Right cardiac atrium (tissue), 5 donors: ENCODE data around the gene SYCP3. TPM values are rescaled to one million over a fixed set of nuclear protein-coding genes. Genes with fewer than 3 reads are reported as not detected.

Source experiments
- ATAC-seq, 2 donors: fragments of 200-7000 bp; cut with Tn5 transposase; one replicate each; pipeline versions ENCODE4 v1.8.0 to v1.9.1; 2020; ENCODE audit warnings: moderate library complexity in 2 of 2, mild to moderate bottlenecking in 1 of 2
- DNase-seq, 3 donors: peaks; one replicate each; pipeline ENCODE4 v3.0.0-alpha.2; 2020
- H3K27ac ChIP-seq: one replicate; pipeline ENCODE4 v1.5.1; 2013; ENCODE audit warnings: mild to moderate bottlenecking, low read length, control low read depth, moderate library complexity
- H3K27me3 ChIP-seq: one replicate; pipeline ENCODE4 v1.6.1; 2013; ENCODE audit not compliant: control insufficient read depth, insufficient read depth
- H3K4me1 ChIP-seq: one replicate; pipeline ENCODE4 v1.6.1; 2013; ENCODE audit warnings: low read length; ENCODE audit not compliant: control insufficient read depth, insufficient read depth
- H3K4me3 ChIP-seq: one replicate; pipeline ENCODE4 v1.5.1; 2013; ENCODE audit warnings: low read length, control low read depth
- H3K9me3 ChIP-seq: one replicate; pipeline ENCODE4 v1.6.1; 2013; ENCODE audit warnings: low read length; ENCODE audit not compliant: control insufficient read depth
- WGBS: extraction: QIAGEN DNeasy Blood & Tissue Kit; methylation state at CpG from one replicate; pipeline ENCODE4 v1.1.7; 2013; 5-methylcytosine and 5-hydroxymethylcytosine counted together
- intact Hi-C, 4 donors: fragments of 100-400 bp; cut with DNase I; formaldehyde crosslinking; loops; one replicate each; pipeline versions ENCODE4 v1.11.0 to v1.14.0; 2022 to 2023
- polyA plus RNA-seq: library from polyadenylated mRNA; stranded (reverse); fragments of 200-250 nt; gene quantifications from one replicate; pipeline ENCODE4 v1.2.3, GENCODE V29; 2013
- total RNA-seq, 4 donors: library from RNA; stranded (reverse); fragmentation: NEBNext Ultra II Directional; extraction: Animal tissue kit (Norgen Biotek cat#: 25700); gene quantifications; one replicate each; pipeline ENCODE4 v1.2.1, GENCODE V29; 2021
- donor health status: healthy with polysubstance abuse.
- donor health status: DM: no; HTN: yes; CAD: no.
- donor health status: DM: no; HTN: no; CAD: no.
- donor health status: DM: no; HTN: yes; CAD: no; lungs with severe emphysema.
- donor health status: DM: yes; HTN: yes; CAD: no.

SYCP3 gene
- total and polyA plus RNA-seq, 5 donors, result 0.05 to 0.18 TPM; not detected in 3

DNA sequence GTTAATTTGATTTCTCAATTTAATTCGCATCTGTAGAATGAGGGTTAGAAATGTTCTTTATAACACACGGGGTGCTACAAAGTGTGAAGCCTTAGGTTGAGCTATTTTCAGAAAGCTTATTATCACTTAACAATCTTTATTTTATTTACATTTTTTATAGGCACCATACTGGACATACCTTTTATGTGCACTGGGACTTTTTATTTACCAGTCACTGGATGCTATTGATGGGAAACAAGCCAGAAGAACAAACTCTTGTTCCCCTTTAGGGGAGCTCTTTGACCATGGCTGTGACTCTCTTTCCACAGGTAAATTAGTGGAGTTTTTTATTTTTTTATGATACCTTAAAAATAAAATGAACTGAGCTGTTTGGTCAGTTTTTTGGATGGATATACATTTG lies 25.3 kb downstream of the SYCP3 start:
- WGBS, result 79% methylated on average over 2 of the region's 2 CpGs
- no peak for ATAC-seq
- intact Hi-C loops, result no loop called here
- Histone ChIP-seq H3K4me3 (no peak overlapping the region), H3K27ac (no peak overlapping the region), H3K4me1 (no peaks in the 10 kb centered on the region), H3K9me3 (no peaks in the 10 kb centered on the region), H3K27me3 (no peaks in the 10 kb centered on the region)
- DNase-seq, result no peak

- Histone ChIP-seq H3K27ac (peak overlapping the region; percentile 73), H3K9me3 (no peaks in the 10 kb centered on the region), H3K4me3 (no peak overlapping the region), H3K27me3 (no peaks in the 10 kb centered on the region), H3K4me1 (no peaks in the 10 kb centered on the region)
- WGBS, result 29% methylated on average over 5 of the region's 5 CpGs
- ATAC-seq (peak; percentile 69 to 90), DNase-seq (peak in 2 of 3 donors; percentile 45 to 49)
- intact Hi-C loops, result no loop called here
Measured at GRCh38 chr12:101713059-101713682, 26.1 kb downstream of the SYCP3 start.

DNA sequence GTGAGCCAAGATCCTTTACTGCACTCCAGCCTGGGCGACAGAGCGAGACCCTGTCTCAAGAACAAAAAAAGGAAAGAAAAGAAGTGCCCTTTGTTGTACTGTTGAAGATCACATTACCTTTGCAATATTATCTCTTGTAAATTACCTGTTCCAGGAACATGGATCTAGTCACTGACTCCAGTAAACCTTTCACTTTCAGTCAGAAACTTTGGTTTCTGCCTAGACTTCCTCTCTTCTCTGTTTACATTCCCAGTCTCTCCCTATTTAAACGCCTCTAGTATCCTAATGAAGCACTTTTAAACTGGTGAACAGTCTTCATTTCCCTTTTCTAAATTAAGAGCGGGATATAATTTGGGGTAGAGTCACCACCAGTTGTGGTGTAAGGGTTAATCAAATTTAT lies 29.0 kb downstream of the SYCP3 start:
- H3K4me1 ChIP-seq, result peaks cover 2% of the 10 kb centered on the region
- H3K4me3 ChIP-seq, result no peak overlapping the region
- ATAC-seq, result no peak
- no peak overlapping the region for H3K27ac ChIP-seq
- H3K9me3 ChIP-seq, result no peaks in the 10 kb centered on the region
- H3K27me3 ChIP-seq, result no peaks in the 10 kb centered on the region
- DNase-seq, result no peak
- 89% methylated on average over 4 of the region's 4 CpGs for WGBS
- intact Hi-C loops, result no loop called here

DNA sequence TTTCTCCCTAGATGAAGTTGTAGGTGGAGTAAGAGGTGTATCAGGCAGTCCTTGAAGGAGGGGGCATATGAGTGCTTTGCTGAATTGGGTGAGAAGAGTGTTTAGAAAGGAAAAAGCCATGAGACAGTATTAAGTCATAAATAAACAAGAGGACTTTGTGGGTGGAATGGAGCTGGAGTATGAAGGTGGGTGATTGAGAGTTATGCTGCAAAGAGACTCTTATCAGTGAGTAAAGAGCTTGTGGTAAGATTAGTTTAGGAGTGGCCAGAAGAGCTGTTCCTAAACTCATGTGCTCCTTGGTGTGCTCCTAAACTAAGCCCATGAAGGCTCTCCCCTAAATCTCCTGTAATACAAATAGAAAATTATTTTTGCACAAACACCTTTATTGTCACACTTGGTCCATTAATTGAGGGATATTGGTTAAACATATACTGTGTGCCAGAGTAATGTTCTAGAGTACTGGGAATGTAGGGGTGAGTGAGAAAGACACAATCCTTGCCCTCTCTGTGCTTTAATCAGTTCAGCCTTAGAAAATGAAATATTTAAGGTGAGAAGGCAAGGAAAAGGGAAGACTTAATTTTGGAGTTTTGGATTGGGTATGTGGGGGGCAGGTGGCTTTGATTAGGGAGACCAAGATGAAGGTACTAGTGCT lies 32.0 kb downstream of the SYCP3 start:
- H3K9me3 ChIP-seq, result no peaks in the 10 kb centered on the region
- peaks cover 2% of the 10 kb centered on the region for H3K4me1 ChIP-seq
- no peak overlapping the region for H3K4me3 ChIP-seq
- H3K27ac ChIP-seq, result no peak overlapping the region
- no peak for DNase-seq
- intact Hi-C loops, result no loop called here
- H3K27me3 ChIP-seq, result no peaks in the 10 kb centered on the region
- ATAC-seq, result peak in 1 of 2 donors; percentile 31

DNA sequence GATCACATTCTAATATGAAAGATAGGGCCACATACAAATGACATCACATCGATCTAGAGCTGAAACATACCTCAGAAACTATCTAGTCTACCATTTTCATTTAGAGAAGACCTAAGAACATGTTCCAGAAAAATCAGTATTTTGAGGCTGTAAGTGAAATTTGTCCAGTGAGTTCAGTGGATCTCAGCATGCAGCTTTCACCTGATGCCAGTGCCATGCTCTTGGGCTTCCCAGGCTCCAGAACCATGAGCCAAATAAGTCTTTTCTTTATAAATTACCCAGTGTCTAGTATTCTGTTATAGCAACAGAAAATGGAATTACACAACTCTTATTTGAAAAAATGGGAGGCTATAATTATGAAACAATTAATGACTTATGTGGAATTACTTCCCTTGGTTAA lies 32.9 kb downstream of the SYCP3 start:
- Histone ChIP-seq H3K9me3 (no peaks in the 10 kb centered on the region), H3K4me1 (peaks cover 2% of the 10 kb centered on the region), H3K4me3 (no peak overlapping the region), H3K27ac (no peak overlapping the region), H3K27me3 (no peaks in the 10 kb centered on the region)
- intact Hi-C loops, result no loop called here
- ATAC-seq (no peak), DNase-seq (no peak)
- WGBS, result 100% methylated on average over 1 of the region's 1 CpG

DNA sequence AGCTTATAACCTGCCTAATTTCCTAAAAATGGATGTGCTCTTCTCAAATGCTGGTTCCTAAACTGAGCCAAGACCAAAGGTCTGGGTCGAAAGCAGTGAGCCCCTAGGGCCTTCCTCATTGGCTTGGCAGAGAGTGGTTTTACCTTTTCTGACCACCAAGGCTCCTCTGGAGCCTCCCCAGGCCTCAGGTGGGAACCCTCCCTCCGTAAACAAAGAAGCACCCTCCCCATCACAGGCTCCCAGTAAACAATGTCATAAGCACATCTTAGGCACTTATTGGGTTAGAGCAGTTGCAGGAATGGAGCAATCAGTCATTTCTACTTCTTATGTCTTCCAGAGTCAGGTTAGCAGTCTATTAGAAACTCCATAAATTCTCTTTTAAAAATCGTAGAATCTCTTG lies 35.8 kb downstream of the SYCP3 start:
- Histone ChIP-seq H3K4me1 (peaks cover 2% of the 10 kb centered on the region), H3K4me3 (no peak overlapping the region), H3K27me3 (no peaks in the 10 kb centered on the region), H3K9me3 (no peaks in the 10 kb centered on the region), H3K27ac (peak overlapping the region; percentile 19)
- ATAC-seq, result no peak
- 87% methylated on average over 3 of the region's 3 CpGs for WGBS
- intact Hi-C loops, result no loop called here
- DNase-seq, result no peak

DNA sequence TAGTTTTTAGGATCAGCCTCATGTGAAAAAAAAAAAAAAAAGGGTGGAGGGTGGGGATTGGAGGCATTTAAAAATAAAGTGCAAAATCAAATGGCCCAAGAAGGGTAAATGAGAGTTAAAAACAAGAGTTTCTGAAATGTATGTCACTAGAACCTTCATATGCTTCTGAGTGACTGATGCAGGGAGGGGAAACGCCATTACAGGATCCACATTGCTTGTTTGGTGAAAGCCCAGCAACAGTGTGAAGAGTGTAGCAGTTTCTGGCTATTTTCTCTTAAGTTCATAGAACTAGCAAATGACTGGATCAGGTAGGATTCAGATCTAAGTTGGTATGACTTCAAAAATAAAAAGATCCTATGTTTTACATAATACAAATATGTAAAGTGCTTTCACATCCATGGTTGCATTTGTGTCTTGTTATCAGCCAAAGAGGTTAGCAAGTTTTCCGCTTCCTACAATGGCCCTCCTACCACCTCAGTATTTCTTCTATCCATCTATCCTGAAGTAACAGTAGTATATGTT lies 38.9 kb downstream of the SYCP3 start:
- Histone ChIP-seq H3K27ac (no peak overlapping the region), H3K4me3 (peak overlapping the region; percentile 29), H3K27me3 (no peaks in the 10 kb centered on the region), H3K9me3 (no peaks in the 10 kb centered on the region), H3K4me1 (no peaks in the 10 kb centered on the region)
- no peak for ATAC-seq
- WGBS, result 79% methylated on average over 2 of the region's 2 CpGs
- intact Hi-C loops, result no loop called here
- no peak for DNase-seq

DNA sequence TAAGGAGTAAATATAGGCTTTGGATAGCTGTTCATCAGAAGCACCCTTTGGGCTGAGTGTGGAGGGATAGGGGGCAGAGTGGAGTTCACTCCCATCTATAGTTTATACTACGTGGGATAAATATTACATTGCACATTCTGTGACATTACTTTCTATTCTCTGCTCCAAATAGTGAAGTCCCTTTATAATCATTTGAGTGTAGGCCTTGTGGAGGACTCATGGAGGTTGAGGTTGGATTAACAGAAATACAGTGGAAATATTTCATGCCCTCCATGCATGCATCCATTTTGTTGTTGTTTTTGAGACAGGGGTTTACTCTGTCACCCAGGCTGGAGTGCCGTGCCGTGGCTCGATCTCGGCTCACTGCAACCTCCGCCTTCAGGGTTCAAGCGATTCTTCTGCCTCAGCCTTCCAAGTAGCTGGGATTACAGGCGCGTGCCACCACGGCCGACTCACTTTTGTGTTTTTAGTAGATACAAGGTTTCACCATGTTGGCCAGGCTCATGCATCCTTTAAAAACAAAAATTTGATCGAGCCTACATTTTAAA lies 40.4 kb downstream of the SYCP3 start:
- ATAC-seq (no peak), DNase-seq (no peak)
- peak overlapping the region; percentile 73 for H3K27ac ChIP-seq
- no peaks in the 10 kb centered on the region for H3K4me1 ChIP-seq
- intact Hi-C loops, result no loop called here
- no peaks in the 10 kb centered on the region for H3K9me3 ChIP-seq
- H3K4me3 ChIP-seq, result peak overlapping the region; percentile 86
- no peaks in the 10 kb centered on the region for H3K27me3 ChIP-seq
- 73% methylated on average over 12 of the region's 12 CpGs for WGBS

DNA sequence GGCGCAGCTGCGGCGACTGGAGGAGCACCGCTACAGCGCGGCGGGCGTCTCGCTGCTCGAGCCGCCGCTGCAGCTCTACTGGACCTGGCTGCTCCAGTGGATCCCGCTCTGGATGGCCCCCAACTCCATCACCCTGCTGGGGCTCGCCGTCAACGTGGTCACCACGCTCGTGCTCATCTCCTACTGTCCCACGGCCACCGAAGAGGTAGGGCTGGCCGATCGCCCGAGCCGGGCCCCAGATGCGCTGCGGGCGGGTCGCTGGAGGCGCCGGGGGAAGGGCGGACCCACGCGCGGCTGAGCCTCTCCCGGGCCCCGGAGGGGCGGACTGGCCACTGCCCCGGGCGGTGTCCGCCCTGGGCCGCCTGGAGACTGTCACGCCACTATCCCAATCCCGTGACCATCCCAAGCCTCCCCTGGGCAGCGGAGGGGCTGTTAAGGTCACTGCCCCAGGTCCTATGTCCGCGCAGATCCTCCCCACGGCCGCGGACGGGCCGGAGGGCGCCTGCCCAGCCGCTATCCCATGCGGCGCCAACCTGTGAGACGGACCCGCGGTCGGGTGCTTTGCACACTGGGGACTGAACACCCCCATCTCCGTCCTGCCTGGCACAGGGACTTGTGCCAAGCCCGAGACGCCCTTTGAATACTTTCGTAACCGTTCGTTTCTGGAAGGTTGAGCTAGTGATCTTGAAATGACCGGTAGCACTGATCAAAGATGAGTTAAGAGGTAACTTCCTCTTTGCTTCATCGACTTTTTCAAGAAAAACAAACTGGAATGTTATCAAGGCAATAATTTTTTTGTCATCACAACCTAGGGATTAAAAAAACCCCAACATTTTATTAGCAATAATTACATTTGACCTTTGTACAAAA lies 41.1 kb downstream of the SYCP3 start:
- H3K4me3 ChIP-seq, result peak overlapping the region; percentile 86
- under 1% methylated on average over 67 of the region's 67 CpGs for WGBS
- no peaks in the 10 kb centered on the region for H3K27me3 ChIP-seq
- peak overlapping the region; percentile 93 for H3K27ac ChIP-seq
- H3K9me3 ChIP-seq, result no peaks in the 10 kb centered on the region
- peak; percentile 74 to 77 for ATAC-seq
- DNase-seq, result peak; percentile 60 to 86 (median 84)
- H3K4me1 ChIP-seq, result no peaks in the 10 kb centered on the region
- intact Hi-C loops, result no loop called here

DNA sequence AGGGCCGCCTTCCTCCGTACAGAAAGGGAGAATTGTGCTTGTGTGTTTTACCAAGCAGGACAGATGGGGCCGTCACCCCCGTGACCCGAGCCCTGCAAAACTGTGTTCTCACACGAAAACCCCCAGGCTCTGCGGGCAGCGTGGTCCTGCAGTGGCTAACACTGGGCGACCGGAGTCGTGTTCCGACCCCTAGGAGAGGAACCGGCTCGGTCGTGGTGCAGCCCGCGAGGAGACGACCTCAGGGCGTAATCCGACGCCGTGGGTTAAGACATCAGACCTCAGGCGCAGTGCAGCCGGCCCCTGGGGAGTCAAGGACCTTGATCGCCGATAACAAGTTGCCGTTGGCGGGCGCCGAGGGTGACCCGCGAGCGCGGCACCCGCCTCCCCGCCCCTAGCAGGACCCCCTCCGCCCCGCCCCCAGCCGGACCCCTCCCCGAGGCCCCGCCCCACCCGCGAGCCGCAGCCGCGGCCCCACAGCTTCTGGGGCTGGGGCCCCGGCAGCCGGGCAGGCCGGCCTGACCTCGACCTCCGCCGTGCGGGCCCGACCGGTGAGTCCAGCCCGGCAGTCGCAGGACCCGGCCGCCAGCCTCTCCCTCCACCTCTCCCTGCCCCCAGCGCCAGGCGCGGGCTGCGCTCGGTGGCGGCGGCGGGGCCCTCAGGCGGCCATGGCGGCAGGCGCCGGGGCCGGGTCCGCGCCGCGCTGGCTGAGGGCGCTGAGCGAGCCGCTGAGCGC lies 41.9 kb downstream of the SYCP3 start, which contains the start of gene CHPT1:
Gene CHPT1, plus strand, starts transcription at position 444 of the 733 bp plus-strand sequence. Its CDS starts 222 bp downstream, at position 666.
- DNase-seq (peak; percentile 79 to 91 (median 91)), ATAC-seq (peak; percentile 78 to 81)
- Histone ChIP-seq H3K4me1 (no peaks in the 10 kb centered on the region), H3K27ac (peak within 1 kb of the TSS; percentile 93), H3K4me3 (peak within 1 kb of the TSS; percentile 86), H3K9me3 (no peaks in the 10 kb centered on the region), H3K27me3 (no peaks in the 10 kb centered on the region)
- intact Hi-C loops, result no loop called here
- WGBS, result under 1% methylated on average over 78 of the region's 80 CpGs
